BE2C (cell line): ENCODE measurements around the gene ILKAP.

Experiments
- DNase-seq: peaks from one replicate; pipeline ENCODE4 v3.0.0-alpha.2; 2020
- H3K27me3 ChIP-seq: fragments of 250-450 bp; sonication (Bioruptor Pico); 2 replicates; pipeline ENCODE4 v1.5.1; 2020; ENCODE audit warnings: mild to moderate bottlenecking
- H3K36me3 ChIP-seq: fragments of 250-450 bp; sonication (Bioruptor Pico); 2 replicates; pipeline ENCODE4 v1.5.1; 2020; ENCODE audit warnings: mild to moderate bottlenecking
- H3K4me1 ChIP-seq: fragments of 250-450 bp; sonication (Bioruptor Pico); 2 replicates; pipeline ENCODE4 v1.5.1; 2020
- H3K4me3 ChIP-seq: 2 replicates; pipeline ENCODE4 v1.5.1; 2011; ENCODE audit warnings: low read depth, low read length
- H3K9me3 ChIP-seq: fragments of 250-450 bp; sonication (Bioruptor Pico); 2 replicates; pipeline ENCODE4 v1.5.1; 2020
- CTCF ChIP-seq: IDR thresholded peaks from 2 replicates; pipeline ENCODE4 v1.5.1; 2012; ENCODE audit warnings: mild to moderate bottlenecking, low read depth, low read length

ILKAP gene

GRCh38 chr2:238225911-238226697 lies 22.6 kb upstream of the ILKAP start:
- Histone ChIP-seq H3K4me3 (no peak overlapping the region), H3K36me3 (no peaks in the 10 kb centered on the region)
- no peak for TF ChIP-seq CTCF

GRCh38 chr2:238225121-238225520 lies 21.6 kb upstream of the ILKAP start:
- Histone ChIP-seq H3K4me3 (no peak overlapping the region), H3K4me1 (no peaks in the 10 kb centered on the region), H3K27me3 (no peaks in the 10 kb centered on the region), H3K9me3 (no peaks in the 10 kb centered on the region), H3K36me3 (no peaks in the 10 kb centered on the region)
- no peak for TF ChIP-seq CTCF
- no peak for DNase-seq

More at GRCh38 chr2:238225911-238226697, 22.6 kb upstream of the ILKAP start:
- H3K4me1 ChIP-seq: no peaks in the 10 kb centered on the region
- no peak for DNase-seq
- H3K9me3 ChIP-seq: no peaks in the 10 kb centered on the region
- H3K27me3 ChIP-seq: no peaks in the 10 kb centered on the region

GRCh38 chr2:238224356-238225035 lies 21.0 kb upstream of the ILKAP start:
- Histone ChIP-seq H3K27me3 (no peaks in the 10 kb centered on the region), H3K4me1 (no peaks in the 10 kb centered on the region), H3K4me3 (no peak overlapping the region), H3K36me3 (no peaks in the 10 kb centered on the region), H3K9me3 (no peaks in the 10 kb centered on the region)
- DNase-seq: no peak
- no peak for TF ChIP-seq CTCF

GRCh38 chr2:238220892-238221521 lies 17.5 kb upstream of the ILKAP start:
- Histone ChIP-seq H3K27me3 (no peaks in the 10 kb centered on the region), H3K4me1 (no peaks in the 10 kb centered on the region), H3K4me3 (no peak overlapping the region), H3K36me3 (no peaks in the 10 kb centered on the region), H3K9me3 (no peaks in the 10 kb centered on the region)
- no peak for TF ChIP-seq CTCF
- DNase-seq: no peak

GRCh38 chr2:238220274-238220891 lies 16.9 kb upstream of the ILKAP start:
- Histone ChIP-seq H3K4me1 (no peaks in the 10 kb centered on the region), H3K36me3 (no peaks in the 10 kb centered on the region), H3K4me3 (no peak overlapping the region), H3K9me3 (no peaks in the 10 kb centered on the region), H3K27me3 (no peaks in the 10 kb centered on the region)
- DNase-seq: no peak
- TF ChIP-seq CTCF: no peak
